ENCODE results near the gene TXNDC8. TPM values are rescaled to one million over a fixed set of nuclear protein-coding genes. Genes with fewer than 3 reads are reported as not detected.
"Not testable (repeated sequence)": the region's sequence is repeated elsewhere in the genome, so short reads cannot be mapped to it uniquely, and the experiment has no call there.

Gene TXNDC8
- total RNA-seq, 1 donor from 2014 or later, result not detected

DNA sequence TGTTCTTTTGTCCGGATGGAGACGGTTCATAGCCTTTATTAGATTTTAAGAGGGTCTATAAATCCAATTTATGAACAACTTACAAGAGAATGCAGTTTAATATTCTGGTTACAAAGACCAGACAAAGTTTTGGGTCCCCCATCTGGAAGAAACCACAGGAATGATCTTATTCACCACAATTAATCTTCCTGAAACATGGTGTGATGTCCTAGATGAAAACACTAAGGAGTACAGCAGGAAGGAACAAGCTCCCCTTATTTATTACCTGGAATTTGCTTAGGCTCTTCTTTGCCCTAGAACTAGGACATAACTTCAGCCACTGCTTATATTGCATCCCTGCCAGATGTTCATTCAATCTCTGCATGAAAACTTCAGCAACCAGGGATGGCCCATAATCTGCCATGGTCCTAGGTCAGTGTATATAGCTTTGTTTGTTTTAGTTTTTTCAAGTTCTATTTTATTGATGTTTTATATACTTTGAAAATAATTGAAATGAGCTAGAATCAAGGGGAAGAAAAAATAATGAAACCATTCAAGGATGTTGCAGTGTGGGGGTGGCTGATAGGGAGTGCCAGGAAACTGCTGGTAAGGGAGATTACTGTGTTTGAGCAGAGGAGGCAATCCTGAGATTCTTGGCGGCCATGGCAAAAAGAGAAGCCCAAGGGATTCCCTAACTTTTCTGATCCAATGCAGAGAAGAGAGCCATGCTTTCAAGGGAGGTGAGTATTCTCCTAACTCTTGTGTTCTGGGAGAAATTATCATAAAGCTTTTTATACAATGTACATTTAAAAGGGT, 16.8 kb downstream of the TXNDC8 start:
- H3K27me3 Mint-ChIP-seq, result no peaks in the 10 kb centered on the region

DNA sequence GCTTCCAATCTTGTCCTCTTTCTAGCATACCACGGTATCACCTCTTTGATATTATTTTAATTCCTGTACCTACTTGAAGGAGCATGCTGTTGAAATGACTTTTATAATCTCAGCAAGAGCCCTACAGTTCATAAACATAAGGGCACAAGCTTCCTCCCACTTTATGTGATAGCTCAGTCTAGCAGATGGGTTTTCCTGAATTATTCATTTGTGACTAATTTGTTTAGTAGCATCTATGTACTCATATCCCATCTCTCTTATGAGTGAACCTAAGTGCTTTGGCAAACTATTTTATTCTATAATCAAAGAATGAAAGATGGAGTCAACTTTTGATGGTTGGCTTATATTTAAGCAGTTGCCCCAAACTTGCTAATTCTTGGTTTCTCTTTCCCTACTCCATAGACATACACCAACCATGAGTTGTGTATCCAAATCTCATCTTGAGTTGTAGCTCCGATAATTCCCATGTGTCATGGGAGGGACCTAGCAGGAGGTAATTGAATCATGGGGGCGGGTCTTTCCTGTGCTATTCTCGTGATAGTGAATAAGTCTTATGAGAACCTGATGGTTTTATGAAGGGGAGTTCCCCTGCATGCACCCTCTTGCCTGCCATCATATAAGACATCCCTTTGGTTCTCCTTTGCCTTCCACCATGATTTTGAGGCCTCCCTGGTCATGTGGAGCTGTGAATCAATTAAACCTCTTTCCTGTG, 17.7 kb downstream of the TXNDC8 start:
- no peaks in the 10 kb centered on the region for H3K9me3 Mint-ChIP-seq (ENCODE audit: low read depth)
- TF ChIP-seq, protein P1, sequence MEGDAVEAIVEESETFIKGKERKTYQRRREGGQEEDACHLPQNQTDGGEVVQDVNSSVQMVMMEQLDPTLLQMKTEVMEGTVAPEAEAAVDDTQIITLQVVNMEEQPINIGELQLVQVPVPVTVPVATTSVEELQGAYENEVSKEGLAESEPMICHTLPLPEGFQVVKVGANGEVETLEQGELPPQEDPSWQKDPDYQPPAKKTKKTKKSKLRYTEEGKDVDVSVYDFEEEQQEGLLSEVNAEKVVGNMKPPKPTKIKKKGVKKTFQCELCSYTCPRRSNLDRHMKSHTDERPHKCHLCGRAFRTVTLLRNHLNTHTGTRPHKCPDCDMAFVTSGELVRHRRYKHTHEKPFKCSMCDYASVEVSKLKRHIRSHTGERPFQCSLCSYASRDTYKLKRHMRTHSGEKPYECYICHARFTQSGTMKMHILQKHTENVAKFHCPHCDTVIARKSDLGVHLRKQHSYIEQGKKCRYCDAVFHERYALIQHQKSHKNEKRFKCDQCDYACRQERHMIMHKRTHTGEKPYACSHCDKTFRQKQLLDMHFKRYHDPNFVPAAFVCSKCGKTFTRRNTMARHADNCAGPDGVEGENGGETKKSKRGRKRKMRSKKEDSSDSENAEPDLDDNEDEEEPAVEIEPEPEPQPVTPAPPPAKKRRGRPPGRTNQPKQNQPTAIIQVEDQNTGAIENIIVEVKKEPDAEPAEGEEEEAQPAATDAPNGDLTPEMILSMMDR (IDR thresholded peaks at IDR 0.05; ENCODE audit: unreplicated experiment), result no peak
- H3K36me3 Mint-ChIP-seq (ENCODE audit: insufficient read depth), result no peaks in the 10 kb centered on the region
- no peak for DNase-seq (ENCODE audit: low spot score, unreplicated experiment)
- no peaks in the 10 kb centered on the region for H3K4me1 Mint-ChIP-seq (ENCODE audit: low read depth)
- H3K27me3 Mint-ChIP-seq, result no peaks in the 10 kb centered on the region
- H3K27ac Mint-ChIP-seq, result no peak overlapping the region
- H3K4me3 Mint-ChIP-seq (ENCODE audit: low read depth), result no peak overlapping the region

More for the DNA sequence above, 16.8 kb downstream of the TXNDC8 start:
- Mint-ChIP-seq H3K27ac (no peak overlapping the region), H3K4me1 (ENCODE audit: low read depth) (no peaks in the 10 kb centered on the region), H3K4me3 (ENCODE audit: low read depth) (no peak overlapping the region), H3K36me3 (ENCODE audit: insufficient read depth) (no peaks in the 10 kb centered on the region), H3K9me3 (ENCODE audit: low read depth) (no peaks in the 10 kb centered on the region)
- TF ChIP-seq, protein P1 (IDR thresholded peaks at IDR 0.05; ENCODE audit: unreplicated experiment), result no peak
- no peak for DNase-seq (ENCODE audit: low spot score, unreplicated experiment)

DNA sequence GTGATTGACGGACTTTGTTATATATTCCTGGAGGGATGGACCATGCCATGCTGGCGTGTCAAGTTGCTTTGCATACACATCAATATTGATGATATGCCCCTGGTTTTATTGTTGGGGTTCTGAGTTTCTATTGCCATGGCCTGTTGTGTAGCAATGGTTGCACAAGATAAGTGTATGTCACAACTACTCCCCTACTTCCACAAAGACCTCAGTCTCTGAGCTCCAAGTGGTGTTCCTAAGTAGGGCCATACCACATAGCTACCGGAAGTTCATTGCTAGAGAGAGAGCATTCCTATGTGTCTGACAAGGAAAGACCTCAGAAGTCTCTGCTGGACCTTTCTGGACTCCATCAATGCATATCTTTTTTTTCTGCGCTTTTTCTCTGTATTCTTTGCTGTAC, 19.8 kb downstream of the TXNDC8 start:
- H3K27ac Mint-ChIP-seq, result no peak overlapping the region
- no peaks in the 10 kb centered on the region for H3K9me3 Mint-ChIP-seq (ENCODE audit: low read depth)
- no peaks in the 10 kb centered on the region for H3K4me1 Mint-ChIP-seq (ENCODE audit: low read depth)
- no peak overlapping the region for H3K4me3 Mint-ChIP-seq (ENCODE audit: low read depth)
- DNase-seq (ENCODE audit: low spot score, unreplicated experiment), result no peak
- no peaks in the 10 kb centered on the region for H3K36me3 Mint-ChIP-seq (ENCODE audit: insufficient read depth)
- no peaks in the 10 kb centered on the region for H3K27me3 Mint-ChIP-seq
- TF ChIP-seq, protein P1 (IDR thresholded peaks at IDR 0.05; ENCODE audit: unreplicated experiment), result no peak

DNA sequence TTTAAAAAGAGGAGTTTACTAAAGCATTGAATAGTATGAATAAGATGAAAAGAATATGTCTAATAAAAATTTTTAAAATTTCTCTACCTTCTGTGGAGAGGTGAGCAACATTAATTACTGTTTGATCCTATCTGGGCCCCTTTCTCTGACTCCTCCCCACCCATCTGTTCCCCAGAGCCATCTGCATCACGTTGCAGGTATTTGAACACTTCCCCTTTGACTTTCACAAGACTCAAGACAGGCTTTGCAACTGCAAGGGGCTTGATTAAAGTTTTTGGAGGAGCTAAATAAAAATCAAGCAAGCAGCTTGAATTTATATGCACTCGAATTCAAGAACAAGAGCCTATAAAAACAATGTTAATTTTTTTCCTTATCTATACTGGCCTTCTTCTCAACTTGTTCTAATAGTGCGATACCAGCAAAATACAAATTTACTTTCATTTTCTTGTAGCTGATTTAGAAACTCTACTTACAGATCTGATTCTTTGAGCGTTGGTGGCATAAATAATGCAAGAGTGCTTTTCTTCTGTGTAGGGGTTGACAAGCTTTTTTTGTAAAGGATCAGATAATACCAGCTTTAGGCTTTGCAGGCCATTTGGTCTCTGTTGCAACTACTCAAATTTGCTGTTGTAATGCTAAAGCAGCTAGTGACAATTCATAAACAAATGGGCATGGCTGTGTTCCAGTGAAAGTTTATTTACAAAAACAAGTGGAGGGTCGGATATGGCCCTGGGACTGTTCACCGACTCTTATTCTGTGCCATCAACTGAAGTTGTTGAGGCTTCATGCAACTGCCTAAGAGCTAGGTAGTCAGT, 21.2 kb downstream of the TXNDC8 start:
- Mint-ChIP-seq H3K36me3 (ENCODE audit: insufficient read depth) (no peaks in the 10 kb centered on the region), H3K4me3 (ENCODE audit: low read depth) (no peak overlapping the region), H3K27ac (no peak overlapping the region), H3K4me1 (ENCODE audit: low read depth) (no peaks in the 10 kb centered on the region), H3K27me3 (no peaks in the 10 kb centered on the region), H3K9me3 (ENCODE audit: low read depth) (peaks cover 3% of the 10 kb centered on the region)
- TF ChIP-seq, protein P1 (IDR thresholded peaks at IDR 0.05; ENCODE audit: unreplicated experiment), result no peak
- no peak for DNase-seq (ENCODE audit: low spot score, unreplicated experiment)

DNA sequence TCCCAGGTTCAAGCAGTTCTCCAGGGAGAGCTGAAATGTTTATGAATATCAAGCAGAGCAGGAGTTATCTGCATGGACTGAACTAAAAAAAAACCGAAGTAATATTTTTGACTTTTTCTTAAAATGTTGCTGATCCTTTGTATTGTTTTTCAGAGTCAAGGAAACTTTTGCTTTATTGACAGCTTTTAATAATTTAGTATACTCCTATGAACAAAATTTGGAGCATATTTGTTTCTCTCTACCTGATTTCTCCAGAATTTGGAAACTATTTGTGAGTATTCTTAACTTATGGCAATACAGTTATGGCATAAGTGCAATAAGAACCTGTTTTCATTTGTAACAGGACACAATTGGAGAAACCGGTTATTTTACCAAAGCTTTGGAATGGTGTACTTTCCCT, 25.7 kb downstream of the TXNDC8 start:
- H3K9me3 Mint-ChIP-seq (ENCODE audit: low read depth); DNase-seq (ENCODE audit: low spot score, unreplicated experiment); H3K36me3 Mint-ChIP-seq (ENCODE audit: insufficient read depth); H3K4me1 Mint-ChIP-seq (ENCODE audit: low read depth); H3K27ac Mint-ChIP-seq; H3K27me3 Mint-ChIP-seq; H3K4me3 Mint-ChIP-seq (ENCODE audit: low read depth): not testable (repeated sequence)

Data from progenitor cell of endocrine pancreas (in vitro differentiated cells).